ENCODE results near the gene FCMR. TPM values are rescaled to one million over a fixed set of nuclear protein-coding genes. Genes with fewer than 3 reads are reported as not detected.

The FCMR gene
- total and polyA plus RNA-seq, 9 of the 15 experiments (the other 6 are each of a cell fraction or from before 2014, with no cell fraction given): 0.11 to 0.82 (median 0.20) TPM; not detected in 5

DNA sequence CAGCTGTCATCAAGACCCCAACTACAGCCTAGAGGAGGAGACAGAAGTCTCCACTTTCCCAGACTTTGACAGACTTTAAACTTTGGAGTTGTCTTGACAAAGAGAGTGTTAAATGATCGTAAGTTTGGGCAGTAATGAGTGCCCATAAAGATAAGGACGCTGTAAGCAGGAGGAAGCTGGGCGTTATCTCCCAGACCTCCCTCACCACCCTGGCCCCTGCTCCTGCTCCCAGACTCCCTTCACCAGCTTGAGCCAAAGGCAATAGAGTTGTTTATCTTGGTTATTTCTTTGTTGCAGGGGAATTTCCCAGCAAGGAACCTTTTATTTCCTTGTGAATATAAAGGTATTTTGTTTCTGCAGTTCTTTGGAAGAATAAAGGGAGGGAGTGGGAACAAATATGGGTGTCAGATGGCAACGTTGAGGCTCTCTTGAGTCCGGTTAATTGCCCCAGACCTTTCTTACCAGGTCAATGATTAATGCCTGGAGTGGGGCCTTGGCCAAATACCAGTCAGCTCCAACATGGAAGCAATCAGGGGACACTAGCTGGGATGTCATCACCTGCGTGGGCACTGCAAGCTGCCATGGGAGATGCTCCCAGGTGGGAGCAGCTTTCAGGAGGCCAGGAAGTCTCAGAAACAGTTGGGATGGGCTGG, 20.2 kb upstream of the FCMR start (continued):
- TF ChIP-seq, protein P1, sequence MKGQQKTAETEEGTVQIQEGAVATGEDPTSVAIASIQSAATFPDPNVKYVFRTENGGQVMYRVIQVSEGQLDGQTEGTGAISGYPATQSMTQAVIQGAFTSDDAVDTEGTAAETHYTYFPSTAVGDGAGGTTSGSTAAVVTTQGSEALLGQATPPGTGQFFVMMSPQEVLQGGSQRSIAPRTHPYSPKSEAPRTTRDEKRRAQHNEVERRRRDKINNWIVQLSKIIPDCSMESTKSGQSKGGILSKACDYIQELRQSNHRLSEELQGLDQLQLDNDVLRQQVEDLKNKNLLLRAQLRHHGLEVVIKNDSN (CRISPR knock-in tag; IDR thresholded peaks at IDR 0.05): no peak
- TF ChIP-seq ARHGAP35 (IDR thresholded peaks at IDR 0.05; ENCODE audit: partially characterized antibody) (no peak), IRF2 (CRISPR knock-in tag; IDR thresholded peaks at IDR 0.05) (no peak), ZNF551 (CRISPR knock-in tag; IDR thresholded peaks at IDR 0.05) (no peak), ZNF347 (CRISPR knock-in tag; IDR thresholded peaks at IDR 0.05; ENCODE audit: low read depth) (no peak), ZNF282 (CRISPR knock-in tag; IDR thresholded peaks at IDR 0.05) (no peak), TAF1 (IDR thresholded peaks at IDR 0.05; ENCODE audit: control insufficient read depth, extremely low read depth, insufficient read depth, low read length, severe bottlenecking) (no peak), DIDO1 (tag; IDR thresholded peaks at IDR 0.05; ENCODE audit: low read depth) (no peak), ZKSCAN8 (CRISPR knock-in tag; IDR thresholded peaks at IDR 0.05) (no peak), MBD2 (IDR thresholded peaks at IDR 0.05; ENCODE audit: borderline replicate concordance, low read depth) (no peak)
- TF ChIP-seq, protein P2, sequence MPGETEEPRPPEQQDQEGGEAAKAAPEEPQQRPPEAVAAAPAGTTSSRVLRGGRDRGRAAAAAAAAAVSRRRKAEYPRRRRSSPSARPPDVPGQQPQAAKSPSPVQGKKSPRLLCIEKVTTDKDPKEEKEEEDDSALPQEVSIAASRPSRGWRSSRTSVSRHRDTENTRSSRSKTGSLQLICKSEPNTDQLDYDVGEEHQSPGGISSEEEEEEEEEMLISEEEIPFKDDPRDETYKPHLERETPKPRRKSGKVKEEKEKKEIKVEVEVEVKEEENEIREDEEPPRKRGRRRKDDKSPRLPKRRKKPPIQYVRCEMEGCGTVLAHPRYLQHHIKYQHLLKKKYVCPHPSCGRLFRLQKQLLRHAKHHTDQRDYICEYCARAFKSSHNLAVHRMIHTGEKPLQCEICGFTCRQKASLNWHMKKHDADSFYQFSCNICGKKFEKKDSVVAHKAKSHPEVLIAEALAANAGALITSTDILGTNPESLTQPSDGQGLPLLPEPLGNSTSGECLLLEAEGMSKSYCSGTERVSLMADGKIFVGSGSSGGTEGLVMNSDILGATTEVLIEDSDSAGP (CRISPR knock-in tag; IDR thresholded peaks at IDR 0.05): no peak
- TF ChIP-seq, protein P3, sequence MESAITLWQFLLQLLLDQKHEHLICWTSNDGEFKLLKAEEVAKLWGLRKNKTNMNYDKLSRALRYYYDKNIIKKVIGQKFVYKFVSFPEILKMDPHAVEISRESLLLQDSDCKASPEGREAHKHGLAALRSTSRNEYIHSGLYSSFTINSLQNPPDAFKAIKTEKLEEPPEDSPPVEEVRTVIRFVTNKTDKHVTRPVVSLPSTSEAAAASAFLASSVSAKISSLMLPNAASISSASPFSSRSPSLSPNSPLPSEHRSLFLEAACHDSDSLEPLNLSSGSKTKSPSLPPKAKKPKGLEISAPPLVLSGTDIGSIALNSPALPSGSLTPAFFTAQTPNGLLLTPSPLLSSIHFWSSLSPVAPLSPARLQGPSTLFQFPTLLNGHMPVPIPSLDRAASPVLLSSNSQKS (CRISPR knock-in tag; IDR thresholded peaks at IDR 0.05): no peak
- TF ChIP-seq, protein P4, sequence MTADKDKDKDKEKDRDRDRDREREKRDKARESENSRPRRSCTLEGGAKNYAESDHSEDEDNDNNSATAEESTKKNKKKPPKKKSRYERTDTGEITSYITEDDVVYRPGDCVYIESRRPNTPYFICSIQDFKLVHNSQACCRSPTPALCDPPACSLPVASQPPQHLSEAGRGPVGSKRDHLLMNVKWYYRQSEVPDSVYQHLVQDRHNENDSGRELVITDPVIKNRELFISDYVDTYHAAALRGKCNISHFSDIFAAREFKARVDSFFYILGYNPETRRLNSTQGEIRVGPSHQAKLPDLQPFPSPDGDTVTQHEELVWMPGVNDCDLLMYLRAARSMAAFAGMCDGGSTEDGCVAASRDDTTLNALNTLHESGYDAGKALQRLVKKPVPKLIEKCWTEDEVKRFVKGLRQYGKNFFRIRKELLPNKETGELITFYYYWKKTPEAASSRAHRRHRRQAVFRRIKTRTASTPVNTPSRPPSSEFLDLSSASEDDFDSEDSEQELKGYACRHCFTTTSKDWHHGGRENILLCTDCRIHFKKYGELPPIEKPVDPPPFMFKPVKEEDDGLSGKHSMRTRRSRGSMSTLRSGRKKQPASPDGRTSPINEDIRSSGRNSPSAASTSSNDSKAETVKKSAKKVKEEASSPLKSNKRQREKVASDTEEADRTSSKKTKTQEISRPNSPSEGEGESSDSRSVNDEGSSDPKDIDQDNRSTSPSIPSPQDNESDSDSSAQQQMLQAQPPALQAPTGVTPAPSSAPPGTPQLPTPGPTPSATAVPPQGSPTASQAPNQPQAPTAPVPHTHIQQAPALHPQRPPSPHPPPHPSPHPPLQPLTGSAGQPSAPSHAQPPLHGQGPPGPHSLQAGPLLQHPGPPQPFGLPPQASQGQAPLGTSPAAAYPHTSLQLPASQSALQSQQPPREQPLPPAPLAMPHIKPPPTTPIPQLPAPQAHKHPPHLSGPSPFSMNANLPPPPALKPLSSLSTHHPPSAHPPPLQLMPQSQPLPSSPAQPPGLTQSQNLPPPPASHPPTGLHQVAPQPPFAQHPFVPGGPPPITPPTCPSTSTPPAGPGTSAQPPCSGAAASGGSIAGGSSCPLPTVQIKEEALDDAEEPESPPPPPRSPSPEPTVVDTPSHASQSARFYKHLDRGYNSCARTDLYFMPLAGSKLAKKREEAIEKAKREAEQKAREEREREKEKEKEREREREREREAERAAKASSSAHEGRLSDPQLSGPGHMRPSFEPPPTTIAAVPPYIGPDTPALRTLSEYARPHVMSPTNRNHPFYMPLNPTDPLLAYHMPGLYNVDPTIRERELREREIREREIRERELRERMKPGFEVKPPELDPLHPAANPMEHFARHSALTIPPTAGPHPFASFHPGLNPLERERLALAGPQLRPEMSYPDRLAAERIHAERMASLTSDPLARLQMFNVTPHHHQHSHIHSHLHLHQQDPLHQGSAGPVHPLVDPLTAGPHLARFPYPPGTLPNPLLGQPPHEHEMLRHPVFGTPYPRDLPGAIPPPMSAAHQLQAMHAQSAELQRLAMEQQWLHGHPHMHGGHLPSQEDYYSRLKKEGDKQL (CRISPR knock-in tag; IDR thresholded peaks at IDR 0.05; ENCODE audit: borderline replicate concordance): no peak
- TF ChIP-seq, protein P5, sequence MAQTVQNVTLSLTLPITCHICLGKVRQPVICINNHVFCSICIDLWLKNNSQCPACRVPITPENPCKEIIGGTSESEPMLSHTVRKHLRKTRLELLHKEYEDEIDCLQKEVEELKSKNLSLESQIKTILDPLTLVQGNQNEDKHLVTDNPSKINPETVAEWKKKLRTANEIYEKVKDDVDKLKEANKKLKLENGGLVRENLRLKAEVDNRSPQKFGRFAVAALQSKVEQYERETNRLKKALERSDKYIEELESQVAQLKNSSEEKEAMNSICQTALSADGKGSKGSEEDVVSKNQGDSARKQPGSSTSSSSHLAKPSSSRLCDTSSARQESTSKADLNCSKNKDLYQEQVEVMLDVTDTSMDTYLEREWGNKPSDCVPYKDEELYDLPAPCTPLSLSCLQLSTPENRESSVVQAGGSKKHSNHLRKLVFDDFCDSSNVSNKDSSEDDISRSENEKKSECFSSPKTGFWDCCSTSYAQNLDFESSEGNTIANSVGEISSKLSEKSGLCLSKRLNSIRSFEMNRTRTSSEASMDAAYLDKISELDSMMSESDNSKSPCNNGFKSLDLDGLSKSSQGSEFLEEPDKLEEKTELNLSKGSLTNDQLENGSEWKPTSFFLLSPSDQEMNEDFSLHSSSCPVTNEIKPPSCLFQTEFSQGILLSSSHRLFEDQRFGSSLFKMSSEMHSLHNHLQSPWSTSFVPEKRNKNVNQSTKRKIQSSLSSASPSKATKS (CRISPR knock-in tag; IDR thresholded peaks at IDR 0.05): no peak

All from K562 (cell line).